HepG2 (cell line): Measurements from ENCODE around the gene USE1. TPM values are rescaled to one million over a fixed set of nuclear protein-coding genes. Genes with fewer than 3 reads are reported as not detected.

Source experiments
- BCL6 ChIP-seq: IDR thresholded peaks from 2 replicates; pipeline ENCODE4 v1.6.1; 2016; ENCODE audit warnings: missing genetic modification reagents, missing compliant biosample characterization
- BHLHE40 ChIP-seq: IDR thresholded peaks from 2 replicates; pipeline ENCODE4 v1.6.1; 2011; ENCODE audit warnings: low read length, improper control_type of control experiment
- CSRNP1 ChIP-seq: sonication (generic); formaldehyde crosslinking; IDR thresholded peaks from 2 replicates; pipeline ENCODE4 v1.8.1; 2023; ENCODE audit warnings: mild to moderate bottlenecking, missing genetic modification reagents
- DBP ChIP-seq: sonication (generic); formaldehyde crosslinking; IDR thresholded peaks from 2 replicates; pipeline ENCODE4 v1.4.0; 2020; ENCODE audit warnings: missing genetic modification reagents; ENCODE audit errors: not compliant biosample characterization
- ETV5 ChIP-seq: IDR thresholded peaks from 2 replicates; pipeline ENCODE4 v1.6.1; 2018; ENCODE audit warnings: missing biosample characterization, missing genetic modification reagents, inconsistent platforms, borderline replicate concordance
- HNF4A ChIP-seq: sonication (generic); formaldehyde crosslinking; IDR thresholded peaks from 2 replicates; pipeline ENCODE4 v1.4.0; 2020; ENCODE audit warnings: missing genetic modification reagents
- HNF4G ChIP-seq, 2 experiments: sonication (generic) in 1 of 2; formaldehyde crosslinking in 1 of 2; IDR thresholded peaks; 2 replicates each; pipeline versions ENCODE4 v1.4.0 to v1.6.1; 2011 to 2020; ENCODE audit warnings: borderline replicate concordance in 2 of 2, low read depth in 2 of 2, mild to moderate bottlenecking in 2 of 2, low read length in 1 of 2, missing genetic modification reagents in 1 of 2, moderate library complexity in 1 of 2
- KMT2B ChIP-seq: IDR thresholded peaks from 2 replicates; pipeline ENCODE4 v1.6.1; 2016; ENCODE audit warnings: missing genetic modification reagents, missing compliant biosample characterization
- MED1 ChIP-seq: sonication (generic); formaldehyde crosslinking; IDR thresholded peaks from 2 replicates; pipeline ENCODE4 v1.4.0; 2020; ENCODE audit warnings: missing genetic modification reagents
- MYPOP ChIP-seq: sonication (generic); formaldehyde crosslinking; IDR thresholded peaks from 2 replicates; pipeline ENCODE4 v1.8.1; 2023; ENCODE audit warnings: mild to moderate bottlenecking, moderate library complexity, missing genetic modification reagents
- NR2F6 ChIP-seq, 2 experiments: IDR thresholded peaks; 2 replicates each; pipeline ENCODE4 v1.6.1; 2016; ENCODE audit warnings: antibody characterized with exemption in 1 of 2, mild to moderate bottlenecking in 1 of 2
- PAXIP1 ChIP-seq: sonication (generic); formaldehyde crosslinking; conservative IDR thresholded peaks from 2 replicates; pipeline ENCODE4 v1.4.0; 2020; ENCODE audit warnings: mild to moderate bottlenecking, missing genetic modification reagents, moderate library complexity
- SMAD3 ChIP-seq: sonication (generic); formaldehyde crosslinking; IDR thresholded peaks from 2 replicates; pipeline ENCODE4 v1.4.0; 2020; ENCODE audit warnings: missing genetic modification reagents
- SSRP1 ChIP-seq: IDR thresholded peaks from 2 replicates; pipeline ENCODE4 v1.6.1; 2016; ENCODE audit warnings: control low read depth
- YEATS2 ChIP-seq: sonication (generic); formaldehyde crosslinking; IDR thresholded peaks from 2 replicates; pipeline ENCODE4 v1.4.0; 2020; ENCODE audit warnings: missing genetic modification reagents, borderline replicate concordance
- ZNF160 ChIP-seq: sonication (generic); formaldehyde crosslinking; IDR thresholded peaks from 2 replicates; pipeline ENCODE4 v1.8.0; 2022; ENCODE audit warnings: mild to moderate bottlenecking, inconsistent platforms, missing genetic modification reagents
- ZNF234 ChIP-seq: sonication (generic); formaldehyde crosslinking; conservative IDR thresholded peaks from 2 replicates; pipeline ENCODE4 v1.5.1; 2020; ENCODE audit warnings: mild to moderate bottlenecking, missing genetic modification reagents
- ZNF367 ChIP-seq: sonication (generic); formaldehyde crosslinking; IDR thresholded peaks from 2 replicates; pipeline ENCODE4 v1.4.0; 2020; ENCODE audit warnings: missing genetic modification reagents, borderline replicate concordance
- ZNF430 ChIP-seq: sonication (generic); formaldehyde crosslinking; IDR thresholded peaks from 2 replicates; pipeline ENCODE4 v1.9.0; 2021; ENCODE audit warnings: mild to moderate bottlenecking, missing genetic modification reagents
- ZNF678 ChIP-seq: sonication (generic); formaldehyde crosslinking; IDR thresholded peaks from 2 replicates; pipeline ENCODE4 v1.4.0; 2020; ENCODE audit warnings: mild to moderate bottlenecking, missing genetic modification reagents
- ZNF770 ChIP-seq: sonication (generic); formaldehyde crosslinking; IDR thresholded peaks from 2 replicates; pipeline ENCODE4 v1.5.0; 2020; ENCODE audit warnings: mild to moderate bottlenecking, missing genetic modification reagents
- polyA plus RNA-seq, 8 experiments: library from polyadenylated mRNA; depleted of rRNA in 3 of 8; stranded (reverse) in 7 of 8; unstranded in 1 of 8; fragments of >200 nt; fragmentation: Illumina TruSeq in 4 of 8; extraction: Trizol in 4 of 8; gene quantifications; 2 replicates each; pipeline versions ENCODE4 v1.2.1 to v1.2.3, GENCODE V29; 2011 to 2016; ENCODE audit warnings: low read depth in 4 of 8, missing spikeins in 1 of 8, mixed read lengths in 1 of 8; ENCODE audit not compliant: insufficient read depth in 1 of 8
- total RNA-seq, 5 experiments: library from RNA; depleted of rRNA; stranded (reverse); fragments of >200 nt; fragmentation: Illumina TruSeq; extraction: Trizol; gene quantifications; 2 replicates each; pipeline ENCODE4 v1.2.3, GENCODE V29; 2016; ENCODE audit warnings: low read depth in 1 of 5

USE1 gene
- total and polyA plus RNA-seq, 2 of the 13 experiments (the other 11 are each of a cell fraction or from before 2014, with no cell fraction given), result 9.9 to 17.6 TPM

GRCh38 chr19:17255150-17255621 lies 40.0 kb downstream of the USE1 start (continued):
- TF ChIP-seq PAXIP1 (CRISPR knock-in tag) (peak; percentile 32; the same call in 1 of the 2 replicates), HNF4A (peak; percentile 30; the same call in 1 of the 2 replicates), ZNF678 (CRISPR knock-in tag) (no peak), ZNF367 (CRISPR knock-in tag) (no peak), KMT2B (0 out of 2 replicates have a peak, but pooled peaks have one; percentile 26), DBP (CRISPR knock-in tag) (no peak), ETV5 (CRISPR knock-in tag) (no peak), HNF4G (IDR thresholded peaks at IDR 0.05; ENCODE audit: borderline replicate concordance, low read depth, low read length) (peak; percentile 17; the same call in 1 of the 2 replicates), HNF4G (CRISPR knock-in tag; IDR thresholded peaks at IDR 0.05; ENCODE audit: borderline replicate concordance, low read depth) (no peak), ZNF160 (CRISPR knock-in tag) (no peak), MED1 (no peak), SMAD3 (CRISPR knock-in tag) (no peak), ZNF234 (no peak), ZNF770 (CRISPR knock-in tag) (peak; percentile 99), SSRP1 (CRISPR knock-in tag) (no peak), MYPOP (CRISPR knock-in tag) (no peak), YEATS2 (0 out of 2 replicates have a peak, but pooled peaks have one; percentile 32), NR2F6 (IDR thresholded peaks at IDR 0.05) (no peak), NR2F6 (CRISPR knock-in tag; IDR thresholded peaks at IDR 0.05) (0 out of 2 replicates have a peak, but pooled peaks have one; percentile 30), CSRNP1 (CRISPR knock-in tag) (peak; percentile 73; the same call in 1 of the 2 replicates), ZNF430 (no peak; the same call in 1 of the 2 replicates), BCL6 (CRISPR knock-in tag) (peak; percentile 35; the same call in 1 of the 2 replicates), BHLHE40 (peak; percentile 91)
